ENCODE measurements around the gene MGST2. TPM values are rescaled to one million over a fixed set of nuclear protein-coding genes. Genes with fewer than 3 reads are reported as not detected.

The MGST2 gene
- total RNA-seq, 1 experiment from 2014 or later, result 39.0 TPM

- TF ChIP-seq EZH2phosphoT487 (IDR thresholded peaks at IDR 0.05; ENCODE audit: borderline replicate concordance, low read length), result no peak
- Histone ChIP-seq H2AFZ (ENCODE audit: low read length) (no peak overlapping the region), H3K27ac (ENCODE audit: low read length) (no peak overlapping the region), H3K9me2 (replicated peaks; ENCODE audit: low read length) (no peaks in the 10 kb centered on the region), H3K9ac (ENCODE audit: low read length) (no peak overlapping the region), H4K20me1 (ENCODE audit: low read length) (no peaks in the 10 kb centered on the region), H3F3A (ENCODE audit: low read length, unreplicated experiment) (no peaks in the 10 kb centered on the region), H3K4me1 (ENCODE audit: insufficient read depth, low read length) (no peaks in the 10 kb centered on the region), H3K36me3 (ENCODE audit: low read depth, low read length) (no peaks in the 10 kb centered on the region), H3K79me2 (ENCODE audit: low read length) (no peaks in the 10 kb centered on the region), H3K4me2 (ENCODE audit: low read length) (no peak overlapping the region), H3K4me3 (ENCODE audit: low read length) (no peak overlapping the region), H3K27me3 (ENCODE audit: low read length) (no peaks in the 10 kb centered on the region), H3K9me3 (ENCODE audit: low read length) (no peaks in the 10 kb centered on the region)
- ATAC-seq, result no peak
- intact Hi-C loops (cut with micrococcal nuclease), result no loop called here
- ChIA-PET POLR2A (ENCODE audit: unreplicated experiment) (no interaction called here), CTCF (no interaction called here)
- no peak for DNase-seq
- no TSS peak for BruUV-seq (replicated peaks)
Observed at GRCh38 chr4:139710073-139710472, 44.5 kb downstream of the MGST2 start.

GRCh38 chr4:139711461-139711860 is 45.8 kb downstream of the MGST2 start:
- ATAC-seq (no peak), DNase-seq (no peak)
- Histone ChIP-seq H3K27ac (ENCODE audit: low read length) (no peak overlapping the region), H3K27me3 (ENCODE audit: low read length) (no peaks in the 10 kb centered on the region), H3K4me3 (ENCODE audit: low read length) (no peak overlapping the region), H4K20me1 (ENCODE audit: low read length) (no peaks in the 10 kb centered on the region), H3K9me3 (ENCODE audit: low read length) (no peaks in the 10 kb centered on the region), H3K79me2 (ENCODE audit: low read length) (no peaks in the 10 kb centered on the region), H3K36me3 (ENCODE audit: low read depth, low read length) (no peaks in the 10 kb centered on the region), H2AFZ (ENCODE audit: low read length) (no peak overlapping the region), H3K4me1 (ENCODE audit: insufficient read depth, low read length) (no peaks in the 10 kb centered on the region), H3K4me2 (ENCODE audit: low read length) (no peak overlapping the region), H3K9me2 (replicated peaks; ENCODE audit: low read length) (no peaks in the 10 kb centered on the region), H3K9ac (ENCODE audit: low read length) (no peak overlapping the region), H3F3A (ENCODE audit: low read length, unreplicated experiment) (no peaks in the 10 kb centered on the region)
- intact Hi-C loops (cut with micrococcal nuclease), result no loop called here
- CTCF ChIA-PET, result no interaction called here
- TF ChIP-seq EZH2 (IDR thresholded peaks at IDR 0.05; ENCODE audit: low read length, unreplicated experiment) (no peak), CTCF (conservative IDR thresholded peaks at IDR 0.05; ENCODE audit: low read depth, low read length) (no peak), EZH2phosphoT487 (IDR thresholded peaks at IDR 0.05; ENCODE audit: borderline replicate concordance, low read length) (no peak)
- POLR2A ChIA-PET (ENCODE audit: unreplicated experiment), result no interaction called here
- BruUV-seq (replicated peaks), result no TSS peak

- Histone ChIP-seq H4K20me1 (ENCODE audit: low read length) (no peaks in the 10 kb centered on the region), H3K27ac (ENCODE audit: low read length) (no peak overlapping the region), H3K4me1 (ENCODE audit: insufficient read depth, low read length) (no peaks in the 10 kb centered on the region), H2AFZ (ENCODE audit: low read length) (no peak overlapping the region), H3K9me2 (replicated peaks; ENCODE audit: low read length) (no peaks in the 10 kb centered on the region), H3K4me3 (ENCODE audit: low read length) (no peak overlapping the region), H3K36me3 (ENCODE audit: low read depth, low read length) (no peaks in the 10 kb centered on the region), H3F3A (ENCODE audit: low read length, unreplicated experiment) (no peaks in the 10 kb centered on the region), H3K9ac (ENCODE audit: low read length) (no peak overlapping the region), H3K9me3 (ENCODE audit: low read length) (no peaks in the 10 kb centered on the region), H3K27me3 (ENCODE audit: low read length) (no peaks in the 10 kb centered on the region), H3K79me2 (ENCODE audit: low read length) (no peaks in the 10 kb centered on the region), H3K4me2 (ENCODE audit: low read length) (no peak overlapping the region)
- ChIA-PET CTCF (no interaction called here), POLR2A (ENCODE audit: unreplicated experiment) (no interaction called here)
- TF ChIP-seq EZH2 (IDR thresholded peaks at IDR 0.05; ENCODE audit: low read length, unreplicated experiment) (no peak), EZH2phosphoT487 (IDR thresholded peaks at IDR 0.05; ENCODE audit: borderline replicate concordance, low read length) (no peak), CTCF (conservative IDR thresholded peaks at IDR 0.05; ENCODE audit: low read depth, low read length) (no peak)
- intact Hi-C loops (cut with micrococcal nuclease), result no loop called here
- BruUV-seq (replicated peaks), result no TSS peak
- DNase-seq, result no peak
- ATAC-seq, result no peak
Observed at GRCh38 chr4:139712882-139713281, 47.3 kb downstream of the MGST2 start.
